GM23248 (cell line): ENCODE data around the gene TMEM252. TPM values are rescaled to one million over a fixed set of nuclear protein-coding genes. Genes with fewer than 3 reads are reported as not detected.

Experiments
- DNase-seq: peaks from one replicate; pipeline ENCODE4 v3.0.0-alpha.2; 2015
- H2AFZ ChIP-seq: fragments of 200-600 bp; sonication (generic); 2 replicates; pipeline ENCODE4 v1.6.1; 2016; ENCODE audit warnings: antibody characterized with exemption
- H3F3A ChIP-seq: fragments of 200-600 bp; sonication (generic); 2 replicates; pipeline ENCODE4 v1.6.1; 2016; ENCODE audit warnings: mild to moderate bottlenecking, antibody characterized with exemption, mixed run types; ENCODE audit not compliant: insufficient read depth
- H3K27ac ChIP-seq: fragments of 200-600 bp; sonication (generic); 2 replicates; pipeline ENCODE4 v1.5.1; 2016; ENCODE audit warnings: mild to moderate bottlenecking
- H3K27me3 ChIP-seq: fragments of 200-600 bp; sonication (generic); replicated peaks from 2 replicates; pipeline ENCODE4 v1.6.1; 2016; ENCODE audit warnings: mild to moderate bottlenecking; ENCODE audit not compliant: insufficient read depth
- H3K36me3 ChIP-seq: fragments of 200-600 bp; sonication (generic); 2 replicates; pipeline ENCODE4 v1.6.1; 2016; ENCODE audit warnings: low read depth, mild to moderate bottlenecking
- H3K4me1 ChIP-seq: fragments of 200-600 bp; sonication (generic); 2 replicates; pipeline ENCODE4 v1.6.1; 2016; ENCODE audit warnings: mild to moderate bottlenecking; ENCODE audit not compliant: insufficient read depth
- H3K4me2 ChIP-seq: fragments of 200-600 bp; sonication (generic); one replicate; pipeline ENCODE4 v1.6.1; 2016; ENCODE audit warnings: mild to moderate bottlenecking; ENCODE audit not compliant: unreplicated experiment
- H3K4me3 ChIP-seq: fragments of 200-600 bp; sonication (generic); 2 replicates; pipeline ENCODE4 v1.5.1; 2016; ENCODE audit warnings: mild to moderate bottlenecking
- H3K79me2 ChIP-seq: fragments of 200-600 bp; sonication (generic); 2 replicates; pipeline ENCODE4 v1.6.1; 2016; ENCODE audit warnings: mild to moderate bottlenecking; ENCODE audit not compliant: insufficient read depth
- H3K9ac ChIP-seq: fragments of 200-600 bp; sonication (generic); 2 replicates; pipeline ENCODE4 v1.6.1; 2016; ENCODE audit warnings: mild to moderate bottlenecking
- H3K9me2 ChIP-seq: fragments of 200-600 bp; sonication (generic); 2 replicates; pipeline ENCODE4 v1.6.1; 2016; ENCODE audit warnings: mixed run types, mild to moderate bottlenecking, moderate library complexity; ENCODE audit not compliant: insufficient read depth
- H3K9me3 ChIP-seq: fragments of 200-600 bp; sonication (generic); one replicate; pipeline ENCODE4 v1.6.1; 2017; ENCODE audit warnings: low read depth
- H4K20me1 ChIP-seq: fragments of 200-600 bp; sonication (generic); 2 replicates; pipeline ENCODE4 v1.6.0; 2016; ENCODE audit not compliant: insufficient read depth
- EZH2 ChIP-seq: fragments of 200-600 bp; sonication (generic); IDR thresholded peaks from 2 replicates; pipeline ENCODE4 v1.6.1; 2018; ENCODE audit warnings: antibody characterized with exemption, mild to moderate bottlenecking; ENCODE audit not compliant: insufficient read depth, poor library complexity, severe bottlenecking
- EZH2phosphoT487 ChIP-seq: fragments of 200-600 bp; sonication (generic); IDR thresholded peaks from 2 replicates; pipeline ENCODE4 v1.6.1; 2018; ENCODE audit warnings: antibody characterized with exemption, moderate library complexity, mild to moderate bottlenecking, low read depth; ENCODE audit not compliant: insufficient read depth
- WGBS, 2 experiments: methylation state at CpG; one replicate each; pipeline ENCODE4 v1.1.6; 2015 to 2017; ENCODE audit warnings: low lambda C conversion rate in 2 of 2, low coverage in 1 of 2; ENCODE audit errors: missing lambda C conversion rate in 2 of 2; 5-methylcytosine and 5-hydroxymethylcytosine counted together
- in situ Hi-C: fragments of 300-500 bp; cut with MboI; formaldehyde crosslinking; loops from 2 replicates; pipeline ENCODE4 v1.15.0; 2020
- polyA plus RNA-seq: library from polyadenylated mRNA; unstranded; fragments of >200 nt; fragmentation: Nextera tagmentation; extraction: Ambion mirVana; gene quantifications from 2 replicates; pipeline ENCODE4 v1.2.1, GENCODE V29; 2016
- total RNA-seq: library from RNA; depleted of rRNA; stranded (reverse); fragments of >200 nt; shearing (Covaris generic); gene quantifications from 2 replicates; pipeline ENCODE4 v1.2.3, GENCODE V29; 2014

TMEM252 gene
- total and polyA plus RNA-seq, 2 experiments from 2014 or later, result not detected

- in situ Hi-C loops, result loop anchor here (10.0 to 25.0 kb wide), 2 partner anchors 61 to 152 kb away; partner anchors contain the start of gene PGM5
Measured at GRCh38 chr9:68513981-68514380, 26.7 kb downstream of the TMEM252 start.

GRCh38 chr9:68513385-68513784 lies 27.3 kb downstream of the TMEM252 start:
- no peak overlapping the region for H3K4me3 ChIP-seq
- no peak for DNase-seq
- H3K9me3 ChIP-seq, result no peaks in the 10 kb centered on the region
- H3K79me2 ChIP-seq, result no peaks in the 10 kb centered on the region
- H3K27me3 ChIP-seq, result no peaks in the 10 kb centered on the region
- H3K36me3 ChIP-seq, result no peaks in the 10 kb centered on the region
- no peak overlapping the region for H3K27ac ChIP-seq
- H4K20me1 ChIP-seq, result no peaks in the 10 kb centered on the region
- H3K4me2 ChIP-seq, result no peak overlapping the region
- no peaks in the 10 kb centered on the region for H3K4me1 ChIP-seq
- WGBS, 2 experiments, result 24 to 28% methylated on average over 3 of the region's 3 CpGs
- no peaks in the 10 kb centered on the region for H3F3A ChIP-seq
- no peak overlapping the region for H2AFZ ChIP-seq
- H3K9me2 ChIP-seq, result no peaks in the 10 kb centered on the region
- no peak for TF ChIP-seq EZH2phosphoT487
- TF ChIP-seq EZH2, result no peak
- in situ Hi-C loops, result loop anchor here (10.0 to 25.0 kb wide), 2 partner anchors 61 to 151 kb away; partner anchors contain the start of gene PGM5
- no peak overlapping the region for H3K9ac ChIP-seq

More at GRCh38 chr9:68513981-68514380, 26.7 kb downstream of the TMEM252 start:
- H3K27me3 ChIP-seq, result no peaks in the 10 kb centered on the region
- no peak overlapping the region for H3K4me3 ChIP-seq
- 63 to 64% methylated on average over 4 of the region's 4 CpGs for WGBS, 2 experiments
- no peak for TF ChIP-seq EZH2
- no peak for TF ChIP-seq EZH2phosphoT487
- H3K36me3 ChIP-seq, result no peaks in the 10 kb centered on the region
- H3K27ac ChIP-seq, result no peak overlapping the region
- H3K9ac ChIP-seq, result no peak overlapping the region
- H3K4me1 ChIP-seq, result no peaks in the 10 kb centered on the region
- no peaks in the 10 kb centered on the region for H3K9me2 ChIP-seq
- no peak overlapping the region for H3K4me2 ChIP-seq
- H3F3A ChIP-seq, result no peaks in the 10 kb centered on the region
- no peak for DNase-seq
- H2AFZ ChIP-seq, result no peak overlapping the region
- no peaks in the 10 kb centered on the region for H3K79me2 ChIP-seq
- H3K9me3 ChIP-seq, result no peaks in the 10 kb centered on the region
- H4K20me1 ChIP-seq, result no peaks in the 10 kb centered on the region

- Histone ChIP-seq H3K27me3 (no peaks in the 10 kb centered on the region), H4K20me1 (no peaks in the 10 kb centered on the region), H3K4me1 (no peaks in the 10 kb centered on the region), H3K9me3 (no peaks in the 10 kb centered on the region), H3K79me2 (no peaks in the 10 kb centered on the region), H3K4me2 (no peak overlapping the region), H3F3A (no peaks in the 10 kb centered on the region), H3K9ac (no peak overlapping the region), H3K27ac (no peak overlapping the region), H3K9me2 (no peaks in the 10 kb centered on the region), H3K4me3 (no peak overlapping the region), H2AFZ (no peak overlapping the region), H3K36me3 (no peaks in the 10 kb centered on the region)
- in situ Hi-C loops, result loop anchor here (10.0 to 25.0 kb wide), 2 partner anchors 65 to 147 kb away; partner anchors contain the start of gene PGM5
- DNase-seq, result no peak
- no peak for TF ChIP-seq EZH2phosphoT487
- no peak for TF ChIP-seq EZH2
Measured at GRCh38 chr9:68509689-68510088, 31.0 kb downstream of the TMEM252 start.

- WGBS, 2 experiments, result 73 to 79% methylated on average over 2 of the region's 2 CpGs
- H3K36me3 ChIP-seq, result no peaks in the 10 kb centered on the region
- no peak overlapping the region for H3K27ac ChIP-seq
- no peaks in the 10 kb centered on the region for H3K27me3 ChIP-seq
- no peak overlapping the region for H3K9ac ChIP-seq
- no peaks in the 10 kb centered on the region for H3K79me2 ChIP-seq
- H3K4me2 ChIP-seq, result no peak overlapping the region
- no peaks in the 10 kb centered on the region for H4K20me1 ChIP-seq
- no peaks in the 10 kb centered on the region for H3K9me3 ChIP-seq
- no peak overlapping the region for H3K4me3 ChIP-seq
- no peaks in the 10 kb centered on the region for H3K4me1 ChIP-seq
- H3F3A ChIP-seq, result no peaks in the 10 kb centered on the region
- TF ChIP-seq EZH2, result no peak
- no peak for TF ChIP-seq EZH2phosphoT487
- no peak overlapping the region for H2AFZ ChIP-seq
- no peak for DNase-seq
- no peaks in the 10 kb centered on the region for H3K9me2 ChIP-seq
- in situ Hi-C loops, result loop anchor here (25.0 kb wide), 1 partner anchor 146 kb away; the partner anchor contains the start of gene PGM5
Measured at GRCh38 chr9:68508547-68508946, 32.1 kb downstream of the TMEM252 start.

- Histone ChIP-seq H3K4me1 (no peaks in the 10 kb centered on the region), H3K9me3 (no peaks in the 10 kb centered on the region), H3K4me2 (no peak overlapping the region), H3K27ac (no peak overlapping the region), H3F3A (no peaks in the 10 kb centered on the region), H3K9ac (no peak overlapping the region), H3K4me3 (no peak overlapping the region), H3K79me2 (no peaks in the 10 kb centered on the region), H4K20me1 (no peaks in the 10 kb centered on the region), H2AFZ (no peak overlapping the region), H3K36me3 (no peaks in the 10 kb centered on the region), H3K9me2 (no peaks in the 10 kb centered on the region), H3K27me3 (no peaks in the 10 kb centered on the region)
- DNase-seq, result no peak
- whole genome bisulfite sequencing, 2 experiments, result 48 to 54% methylated on average over 2 of the region's 2 CpGs
- in situ Hi-C loops, result loop anchor here (25.0 kb wide), 1 partner anchor 145 kb away; the partner anchor contains the start of gene PGM5
- no peak for TF ChIP-seq EZH2phosphoT487
- no peak for TF ChIP-seq EZH2
Measured at GRCh38 chr9:68507806-68508145, 32.9 kb downstream of the TMEM252 start.
